H1 (cell line): ENCODE measurements around the gene TPP1. TPM values are rescaled to one million over a fixed set of nuclear protein-coding genes. Genes with fewer than 3 reads are reported as not detected.

ENCODE experiments used
- BRCA1 ChIP-seq: IDR thresholded peaks from 2 replicates; pipeline ENCODE4 v1.6.1; 2012; ENCODE audit warnings: low read depth, low read length, improper control_type of control experiment
- NANOG ChIP-seq: IDR thresholded peaks from 2 replicates; pipeline ENCODE4 v1.6.1; 2011; ENCODE audit warnings: low read length, low read depth, mild to moderate bottlenecking, inconsistent platforms; ENCODE audit not compliant: insufficient read depth, poor library complexity, severe bottlenecking
- SIN3A ChIP-seq, 2 experiments: IDR thresholded peaks in 1 of 2; conservative IDR thresholded peaks in 1 of 2; 2 replicates each; pipeline ENCODE4 v1.6.1; 2011 to 2012; ENCODE audit warnings: low read length in 2 of 2, improper control_type of control experiment in 1 of 2, low read depth in 1 of 2, mild to moderate bottlenecking in 1 of 2
- SIX5 ChIP-seq: IDR thresholded peaks from 2 replicates; pipeline ENCODE4 v1.6.1; 2011; ENCODE audit warnings: mild to moderate bottlenecking, low read depth, low read length
- SRF ChIP-seq: IDR thresholded peaks from 2 replicates; pipeline ENCODE4 v1.6.1; 2011; ENCODE audit warnings: mild to moderate bottlenecking, low read depth, low read length, moderate library complexity
- polyA plus RNA-seq, 7 experiments: library from polyadenylated mRNA; depleted of rRNA in 3 of 7; stranded (reverse) in 5 of 7; unstranded in 2 of 7; fragments of >200 nt in 5 of 7; fragments of 200-250 nt in 2 of 7; gene quantifications; 1 replicate in 5 of 7; 2 replicates in 1 of 7; 4 replicates in 1 of 7; pipeline versions ENCODE4 v1.2.1 to v1.2.3, GENCODE V29; 2011 to 2013; ENCODE audit warnings: missing spikeins in 2 of 7, mixed read lengths in 2 of 7
- total RNA-seq: library from RNA; stranded (reverse); fragmentation: NEBNext Ultra II Directional; extraction: Animal tissue kit (Norgen Biotek cat#: 25700); gene quantifications from 2 replicates; pipeline ENCODE4 v1.2.1, GENCODE V29; 2021

TPP1 gene
- total and polyA plus RNA-seq, 2 of the 8 experiments (the other 6 are each of a cell fraction or from before 2014, with no cell fraction given) = 36.1 to 77.5 TPM

- TF ChIP-seq NANOG (no peak), SRF (no peak), SIX5 (no peak), BRCA1 (no peak), SIN3A (conservative IDR thresholded peaks at IDR 0.05 in 1 of 2, IDR thresholded peaks at IDR 0.05 in 1 of 2; ENCODE audit: low read depth in 1 of 2, low read length in 2 of 2) (no peak)
Observed at GRCh38 chr11:6594142-6594768, 25.0 kb downstream of the TPP1 start (continued).
